Omental fat pad (tissue), 4 donors: ENCODE data around the gene BLVRB. TPM values are rescaled to one million over a fixed set of nuclear protein-coding genes. Genes with fewer than 3 reads are reported as not detected.
"Not testable (repeated sequence)": the region's sequence is repeated elsewhere in the genome, so short reads cannot be mapped to it uniquely, and the experiment has no call there.

Experiments used
- ATAC-seq: fragments of 150-250 bp; one replicate; pipeline ENCODE4 v1.9.1; 2016; ENCODE audit warnings: mild to moderate bottlenecking, moderate library complexity; ENCODE audit not compliant: low FRiP score
- DNase-seq: peaks from one replicate; pipeline ENCODE4 v3.0.0-alpha.2; 2019; ENCODE audit warnings: low spot score
- total RNA-seq, 4 donors: library from RNA; depleted of rRNA; stranded (reverse); fragments of >200 nt; gene quantifications; one replicate each; pipeline ENCODE4 v1.1.0, GENCODE V29; 2016
- TF ChIP-seq, protein P1 (sequence below), 3 donors: fragments of 450-650 bp; IDR thresholded peaks; one replicate each; pipeline ENCODE4 v1.5.1; 2016 to 2017; ENCODE audit warnings: antibody characterized with exemption in 3 of 3, mild to moderate bottlenecking in 3 of 3, moderate library complexity in 2 of 3

The BLVRB gene
- total RNA-seq, 4 donors from 2014 or later: 240 to 419 (median 329) TPM

DNA sequence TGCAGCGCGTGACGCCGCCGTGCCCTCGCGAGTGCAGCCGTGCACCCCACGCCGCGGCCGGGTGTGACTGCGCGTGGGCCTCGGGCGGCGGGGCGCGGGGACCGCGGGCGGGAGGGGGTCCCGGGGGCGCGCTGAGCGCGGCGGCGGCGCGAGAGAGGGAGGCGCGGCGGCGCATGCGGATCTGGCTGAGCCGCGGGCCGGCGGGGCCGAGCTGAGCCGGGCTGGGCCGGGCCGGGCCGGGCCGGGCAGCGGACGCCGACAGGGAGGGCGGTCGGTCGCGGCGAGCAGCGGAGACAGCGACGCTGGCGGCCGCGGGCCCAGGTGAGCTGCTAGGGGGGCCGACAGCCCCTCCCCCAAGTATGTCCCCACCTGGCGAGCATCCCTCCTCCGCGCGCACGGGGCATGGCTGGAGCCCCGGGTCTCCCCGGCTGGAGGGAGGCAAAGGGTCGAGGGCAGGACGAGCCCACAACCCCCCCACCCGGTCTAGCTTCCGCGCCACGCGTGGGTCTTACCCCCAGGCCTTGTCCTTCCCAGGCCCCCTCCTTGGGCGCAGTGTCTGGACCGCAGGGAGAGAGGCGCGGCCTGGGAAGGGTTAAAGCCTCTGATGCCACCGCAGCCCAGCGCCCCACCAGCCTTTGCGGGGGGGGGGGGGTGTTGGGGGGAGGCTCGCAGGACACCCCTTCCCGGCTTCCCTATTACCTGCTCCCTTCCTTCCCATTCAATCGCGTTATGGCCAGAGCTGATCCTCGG, 1.6 kb upstream of the BLVRB start, which contains the start of gene SPTBN4:
SPTBN4 (plus strand) TSS at position 17 of the 750 bp plus-strand sequence. CDS start 5,621 bp downstream, outside the sequence.
- ATAC-seq: no peak
- TF ChIP-seq, protein P1, sequence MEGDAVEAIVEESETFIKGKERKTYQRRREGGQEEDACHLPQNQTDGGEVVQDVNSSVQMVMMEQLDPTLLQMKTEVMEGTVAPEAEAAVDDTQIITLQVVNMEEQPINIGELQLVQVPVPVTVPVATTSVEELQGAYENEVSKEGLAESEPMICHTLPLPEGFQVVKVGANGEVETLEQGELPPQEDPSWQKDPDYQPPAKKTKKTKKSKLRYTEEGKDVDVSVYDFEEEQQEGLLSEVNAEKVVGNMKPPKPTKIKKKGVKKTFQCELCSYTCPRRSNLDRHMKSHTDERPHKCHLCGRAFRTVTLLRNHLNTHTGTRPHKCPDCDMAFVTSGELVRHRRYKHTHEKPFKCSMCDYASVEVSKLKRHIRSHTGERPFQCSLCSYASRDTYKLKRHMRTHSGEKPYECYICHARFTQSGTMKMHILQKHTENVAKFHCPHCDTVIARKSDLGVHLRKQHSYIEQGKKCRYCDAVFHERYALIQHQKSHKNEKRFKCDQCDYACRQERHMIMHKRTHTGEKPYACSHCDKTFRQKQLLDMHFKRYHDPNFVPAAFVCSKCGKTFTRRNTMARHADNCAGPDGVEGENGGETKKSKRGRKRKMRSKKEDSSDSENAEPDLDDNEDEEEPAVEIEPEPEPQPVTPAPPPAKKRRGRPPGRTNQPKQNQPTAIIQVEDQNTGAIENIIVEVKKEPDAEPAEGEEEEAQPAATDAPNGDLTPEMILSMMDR (IDR thresholded peaks at IDR 0.05): no peak
- DNase-seq: no peak

DNA sequence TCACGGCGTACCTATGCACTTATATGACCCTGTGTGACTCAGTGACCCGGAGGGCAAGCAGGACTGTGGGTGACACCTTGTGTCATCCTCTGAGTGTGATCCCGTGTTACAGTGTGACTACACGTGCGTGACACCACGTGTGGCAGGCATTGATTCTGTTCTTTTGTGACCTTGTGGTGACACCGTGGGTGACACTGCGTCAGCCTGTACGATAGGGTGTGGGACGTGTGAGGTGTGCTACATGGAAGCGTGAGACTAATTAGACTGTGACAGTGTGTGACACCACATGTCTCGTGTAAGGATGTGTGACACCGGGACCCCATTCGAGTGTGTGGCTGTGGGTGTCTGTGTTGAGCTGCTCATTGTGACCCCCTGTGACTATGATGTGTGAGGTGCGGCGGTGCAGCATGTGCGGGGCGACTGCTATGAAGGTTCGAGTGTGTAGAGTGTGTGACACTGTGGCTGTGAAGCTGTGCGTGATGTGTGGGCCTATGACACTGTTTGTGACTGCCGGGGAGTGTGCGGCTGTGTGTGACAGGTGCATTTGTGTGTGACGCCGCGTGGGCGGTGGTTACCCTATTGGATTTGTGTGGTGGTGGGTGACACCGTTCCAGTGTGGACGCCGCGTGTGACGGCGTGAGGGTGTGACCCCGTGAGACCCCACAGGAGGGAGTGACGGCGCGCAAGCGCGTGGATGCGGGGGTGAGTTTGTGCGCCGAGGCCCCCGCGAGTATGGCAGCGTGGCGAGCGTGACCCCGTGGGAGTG, 857 bp upstream of the BLVRB start:
- TF ChIP-seq, protein P1 (IDR thresholded peaks at IDR 0.05): no peak
- peak; percentile 42 for DNase-seq
- no peak for ATAC-seq

DNA sequence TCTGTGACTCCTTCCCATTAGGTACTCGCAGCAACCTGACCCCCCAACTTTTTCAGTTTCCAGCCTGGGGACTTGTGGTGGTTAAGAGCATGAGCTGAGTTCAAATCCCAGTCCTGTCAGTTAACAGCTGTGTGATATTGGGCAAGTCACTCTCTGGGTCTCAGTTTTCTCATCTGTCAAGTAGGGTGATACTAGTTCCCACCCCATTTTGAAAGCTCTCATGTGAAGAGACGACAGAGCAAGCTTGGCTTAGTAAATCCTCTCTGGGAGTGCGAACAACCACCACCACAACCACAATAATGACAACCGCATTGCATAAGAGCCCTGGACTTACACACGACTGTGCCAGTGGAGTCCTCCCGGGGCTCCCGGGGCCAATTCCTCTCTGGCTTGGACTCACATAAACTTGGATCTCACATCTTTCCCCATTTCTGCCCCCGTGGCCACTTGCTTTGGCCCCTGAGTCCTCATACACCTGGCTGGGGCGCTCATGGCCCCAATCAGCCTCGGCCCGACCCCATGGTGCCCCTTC, 454 bp downstream of the BLVRB start:
- TF ChIP-seq, protein P1 (IDR thresholded peaks at IDR 0.05): no peak
- DNase-seq: no peak
- ATAC-seq: peak; percentile 7

DNA sequence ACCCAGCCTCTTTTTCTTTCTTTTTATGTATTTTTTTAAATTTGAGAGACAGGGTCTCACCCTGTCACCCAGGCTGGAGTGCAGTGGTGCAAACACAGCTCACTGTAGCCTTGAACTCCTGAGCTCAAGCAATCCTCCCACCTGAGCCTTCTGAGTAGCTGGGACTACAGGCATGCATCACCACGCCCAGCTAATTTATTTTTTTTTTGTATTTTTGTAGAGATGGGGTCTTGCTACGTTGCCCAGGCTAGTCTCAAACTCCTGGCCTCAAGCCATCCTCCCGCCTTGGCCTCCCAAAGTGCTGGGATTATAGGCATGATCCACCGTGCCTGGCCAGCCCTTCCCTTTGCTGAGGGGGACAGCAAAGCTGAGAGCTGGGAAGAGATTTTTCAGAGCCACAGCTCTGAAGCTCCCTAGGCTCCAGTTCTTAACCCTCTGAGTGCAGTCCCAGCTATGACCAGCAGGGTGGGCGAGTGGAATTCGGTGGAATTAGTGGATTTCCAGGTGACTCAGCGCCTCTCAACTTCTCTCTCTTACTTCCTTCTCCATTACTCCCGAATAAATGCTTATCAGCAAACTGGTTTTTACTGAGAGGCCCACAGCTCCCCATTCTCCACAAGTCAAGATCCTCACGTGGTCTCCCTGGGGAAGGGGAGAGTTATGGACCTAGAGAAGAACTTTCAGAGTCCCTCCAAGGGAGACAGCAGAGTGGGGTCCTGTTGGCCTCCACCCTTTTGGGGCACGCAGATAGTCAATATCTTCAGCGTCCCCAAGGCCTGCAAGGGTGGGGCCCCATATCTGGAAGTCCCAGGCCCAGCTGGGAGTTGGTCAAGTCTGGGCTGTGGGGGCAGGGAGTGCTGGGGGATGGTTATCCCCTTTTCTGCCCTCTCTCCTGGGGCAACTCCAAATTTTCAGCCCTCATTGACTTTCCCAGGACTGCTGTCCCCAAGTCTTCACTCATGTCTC, 1.2 kb downstream of the BLVRB start:
- peak; percentile 99 for DNase-seq
- peak; percentile 28 for ATAC-seq
- TF ChIP-seq, protein P1 (IDR thresholded peaks at IDR 0.05): peak in 2 of 3 donors; percentile 14 to 34

DNA sequence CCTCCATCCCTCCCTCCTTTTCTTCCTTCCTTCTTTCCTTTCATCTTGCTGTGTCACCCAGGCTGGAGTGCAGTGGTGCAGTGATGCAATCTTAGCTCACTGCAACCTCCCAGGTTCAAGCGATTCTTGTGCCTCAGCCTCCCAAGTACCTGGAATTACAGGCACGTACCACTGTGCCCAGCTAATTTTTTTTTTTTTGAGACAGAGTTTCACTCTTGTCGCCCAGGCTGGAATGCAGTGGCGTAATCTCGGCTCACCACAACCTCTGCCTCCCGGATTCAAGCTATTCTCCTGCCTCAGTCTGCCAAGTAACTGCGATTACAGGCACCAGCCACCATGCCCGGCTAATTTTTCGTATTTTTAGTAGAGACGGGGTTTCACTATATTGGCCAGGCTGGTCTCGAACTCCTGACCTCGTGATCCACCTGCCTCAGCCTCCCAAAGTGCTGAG, 1.9 kb downstream of the BLVRB start:
- ATAC-seq, DNase-seq: not testable (repeated sequence)

DNA sequence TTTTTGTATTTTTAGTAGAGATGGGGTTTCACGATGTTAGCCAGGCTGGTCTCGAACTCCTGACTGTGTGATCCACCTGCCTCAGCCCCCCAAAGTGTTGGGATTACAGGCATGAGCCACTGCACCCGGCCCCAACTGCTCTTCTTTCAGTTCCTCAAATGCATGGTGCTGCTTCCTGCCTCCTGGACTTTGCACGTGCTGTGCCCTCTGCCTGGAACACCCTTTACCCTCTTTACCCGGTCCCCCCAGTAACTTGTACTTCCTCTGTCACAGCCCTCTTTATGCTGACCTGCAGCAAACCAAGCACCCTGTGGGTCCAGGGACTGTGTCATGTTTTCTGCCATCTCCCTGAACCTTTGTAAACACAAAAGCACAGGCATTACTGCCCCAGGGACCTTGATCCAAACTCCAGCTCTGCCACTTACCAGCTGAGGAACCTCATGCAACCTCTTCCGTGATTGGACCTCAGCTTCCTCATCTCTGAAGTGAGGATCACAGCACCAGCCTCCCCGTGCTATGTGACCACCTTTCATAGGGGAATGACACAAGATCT, 3.8 kb downstream of the BLVRB start:
- TF ChIP-seq, protein P1 (IDR thresholded peaks at IDR 0.05): no peak
- DNase-seq (no peak), ATAC-seq (no peak)
